Smooth muscle cell (in vitro differentiated cells): ENCODE data around the gene SLC52A1. TPM values are rescaled to one million over a fixed set of nuclear protein-coding genes. Genes with fewer than 3 reads are reported as not detected.

Experiments used
- DNase-seq: peaks from one replicate; lab custom pipeline; 2025; ENCODE audit not compliant: unreplicated experiment; lab: John Stamatoyannopoulos, UW
- H2AFZ ChIP-seq: fragments of 200-600 bp; sonication (generic); 2 replicates; pipeline ENCODE4 v1.6.0; 2016; ENCODE audit warnings: antibody characterized with exemption, low read depth, mild to moderate bottlenecking
- H3F3A ChIP-seq: fragments of 200-600 bp; sonication (generic); 2 replicates; pipeline ENCODE4 v1.6.0; 2017; ENCODE audit warnings: antibody characterized with exemption, low read depth
- H3K27ac ChIP-seq: fragments of 200-600 bp; sonication (generic); 2 replicates; pipeline ENCODE4 v1.5.1; 2016; ENCODE audit warnings: low read depth, mild to moderate bottlenecking
- H3K27me3 ChIP-seq: fragments of 200-600 bp; sonication (generic); 2 replicates; pipeline ENCODE4 v1.6.1; 2016; ENCODE audit warnings: low read depth, mild to moderate bottlenecking
- H3K36me3 ChIP-seq: fragments of 200-600 bp; sonication (generic); 2 replicates; pipeline ENCODE4 v1.5.1; 2016; ENCODE audit warnings: low read depth
- H3K4me1 ChIP-seq: fragments of 200-600 bp; sonication (generic); 2 replicates; pipeline ENCODE4 v1.5.1; 2016; ENCODE audit warnings: low read depth
- H3K4me2 ChIP-seq: fragments of 200-600 bp; sonication (generic); 2 replicates; pipeline ENCODE4 v1.6.0; 2016; ENCODE audit warnings: mild to moderate bottlenecking
- H3K4me3 ChIP-seq: fragments of 200-600 bp; sonication (generic); 2 replicates; pipeline ENCODE4 v1.5.1; 2016; ENCODE audit warnings: mild to moderate bottlenecking
- H3K79me2 ChIP-seq: fragments of 200-600 bp; sonication (generic); 2 replicates; pipeline ENCODE4 v1.6.0; 2016; ENCODE audit warnings: low read depth, mild to moderate bottlenecking
- H3K9ac ChIP-seq: fragments of 200-600 bp; sonication (generic); 2 replicates; pipeline ENCODE4 v1.6.0; 2016; ENCODE audit warnings: low read depth
- H3K9me3 ChIP-seq: fragments of 200-600 bp; sonication (generic); replicated peaks from 2 replicates; pipeline ENCODE4 v1.5.1; 2016; ENCODE audit warnings: low read depth
- H4K20me1 ChIP-seq: fragments of 200-600 bp; sonication (generic); 2 replicates; pipeline ENCODE4 v1.6.0; 2016; ENCODE audit warnings: low read depth
- WGBS: methylation state at CpG from one replicate; pipeline ENCODE4 v1.1.7; 2016; ENCODE audit warnings: low lambda C conversion rate; 5-methylcytosine and 5-hydroxymethylcytosine counted together
- polyA plus RNA-seq: library from polyadenylated mRNA; unstranded; fragments of >200 nt; fragmentation: Nextera tagmentation; extraction: Ambion mirVana; gene quantifications from 2 replicates; pipeline ENCODE4 v1.2.1, GENCODE V29; 2016
- total RNA-seq: library from RNA; depleted of rRNA; stranded (reverse); fragments of >200 nt; gene quantifications from 2 replicates; pipeline ENCODE4 v1.2.3, GENCODE V29; 2014
- TF ChIP-seq, protein P1 (sequence below): fragments of 200-600 bp; sonication (generic); IDR thresholded peaks from 2 replicates; pipeline ENCODE4 v1.5.1; 2017; ENCODE audit warnings: borderline replicate concordance, mild to moderate bottlenecking, antibody characterized with exemption; ENCODE audit not compliant: insufficient read depth, poor library complexity, severe bottlenecking

The SLC52A1 gene
- total and polyA plus RNA-seq, 2 experiments from 2014 or later: 0.31 to 1.7 TPM

DNA sequence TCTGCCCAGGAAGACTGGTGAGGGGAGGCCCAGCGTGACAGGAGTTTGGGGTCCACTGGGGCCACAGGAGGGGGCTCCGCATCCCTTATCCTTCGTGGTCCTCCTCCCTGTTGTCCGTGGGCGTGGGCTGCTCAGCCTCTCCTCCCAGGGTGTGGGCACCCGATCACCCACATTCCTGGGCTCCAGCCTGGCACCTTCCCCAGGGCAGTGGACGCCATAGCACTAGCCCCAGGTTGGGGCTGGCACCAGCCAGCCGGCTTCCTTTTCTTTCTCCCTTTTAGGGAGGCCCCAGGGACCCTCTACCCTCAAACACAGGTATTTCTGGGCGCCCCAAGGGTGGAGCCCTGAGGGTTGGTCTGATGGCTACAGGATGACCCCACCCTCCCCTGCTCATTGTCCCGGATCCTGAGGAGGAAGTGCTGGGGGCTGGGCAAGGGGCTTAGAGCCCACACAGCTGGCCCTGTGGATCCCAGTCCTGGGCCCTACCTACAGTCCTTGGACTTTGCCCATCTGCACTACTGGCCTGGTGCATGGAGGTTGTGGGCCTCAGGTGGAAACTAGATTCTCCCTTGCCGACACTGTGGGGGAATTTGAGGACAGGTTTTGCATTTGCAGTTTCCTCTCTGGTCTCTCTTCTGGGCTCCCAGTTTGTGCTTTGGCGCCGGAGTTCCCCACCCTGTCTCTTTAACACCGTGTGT is 36.3 kb downstream of the SLC52A1 start:
- H4K20me1 ChIP-seq: peaks cover 21% of the 10 kb centered on the region
- peaks cover 16% of the 10 kb centered on the region for H3K79me2 ChIP-seq
- no peaks in the 10 kb centered on the region for H3K36me3 ChIP-seq
- no peak for DNase-seq
- 24% methylated on average over 14 of the region's 14 CpGs for WGBS
- H3K4me2 ChIP-seq: peak overlapping the region; percentile 88
- TF ChIP-seq, protein P1, sequence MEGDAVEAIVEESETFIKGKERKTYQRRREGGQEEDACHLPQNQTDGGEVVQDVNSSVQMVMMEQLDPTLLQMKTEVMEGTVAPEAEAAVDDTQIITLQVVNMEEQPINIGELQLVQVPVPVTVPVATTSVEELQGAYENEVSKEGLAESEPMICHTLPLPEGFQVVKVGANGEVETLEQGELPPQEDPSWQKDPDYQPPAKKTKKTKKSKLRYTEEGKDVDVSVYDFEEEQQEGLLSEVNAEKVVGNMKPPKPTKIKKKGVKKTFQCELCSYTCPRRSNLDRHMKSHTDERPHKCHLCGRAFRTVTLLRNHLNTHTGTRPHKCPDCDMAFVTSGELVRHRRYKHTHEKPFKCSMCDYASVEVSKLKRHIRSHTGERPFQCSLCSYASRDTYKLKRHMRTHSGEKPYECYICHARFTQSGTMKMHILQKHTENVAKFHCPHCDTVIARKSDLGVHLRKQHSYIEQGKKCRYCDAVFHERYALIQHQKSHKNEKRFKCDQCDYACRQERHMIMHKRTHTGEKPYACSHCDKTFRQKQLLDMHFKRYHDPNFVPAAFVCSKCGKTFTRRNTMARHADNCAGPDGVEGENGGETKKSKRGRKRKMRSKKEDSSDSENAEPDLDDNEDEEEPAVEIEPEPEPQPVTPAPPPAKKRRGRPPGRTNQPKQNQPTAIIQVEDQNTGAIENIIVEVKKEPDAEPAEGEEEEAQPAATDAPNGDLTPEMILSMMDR: no peak
- H3K27ac ChIP-seq: no peak overlapping the region
- H2AFZ ChIP-seq: no peak overlapping the region
- no peaks in the 10 kb centered on the region for H3F3A ChIP-seq
- H3K9ac ChIP-seq: peak overlapping the region; percentile 77
- peaks cover 13% of the 10 kb centered on the region for H3K4me1 ChIP-seq
- H3K4me3 ChIP-seq: peak overlapping the region; percentile 98
- H3K9me3 ChIP-seq: no peaks in the 10 kb centered on the region
- no peaks in the 10 kb centered on the region for H3K27me3 ChIP-seq

DNA sequence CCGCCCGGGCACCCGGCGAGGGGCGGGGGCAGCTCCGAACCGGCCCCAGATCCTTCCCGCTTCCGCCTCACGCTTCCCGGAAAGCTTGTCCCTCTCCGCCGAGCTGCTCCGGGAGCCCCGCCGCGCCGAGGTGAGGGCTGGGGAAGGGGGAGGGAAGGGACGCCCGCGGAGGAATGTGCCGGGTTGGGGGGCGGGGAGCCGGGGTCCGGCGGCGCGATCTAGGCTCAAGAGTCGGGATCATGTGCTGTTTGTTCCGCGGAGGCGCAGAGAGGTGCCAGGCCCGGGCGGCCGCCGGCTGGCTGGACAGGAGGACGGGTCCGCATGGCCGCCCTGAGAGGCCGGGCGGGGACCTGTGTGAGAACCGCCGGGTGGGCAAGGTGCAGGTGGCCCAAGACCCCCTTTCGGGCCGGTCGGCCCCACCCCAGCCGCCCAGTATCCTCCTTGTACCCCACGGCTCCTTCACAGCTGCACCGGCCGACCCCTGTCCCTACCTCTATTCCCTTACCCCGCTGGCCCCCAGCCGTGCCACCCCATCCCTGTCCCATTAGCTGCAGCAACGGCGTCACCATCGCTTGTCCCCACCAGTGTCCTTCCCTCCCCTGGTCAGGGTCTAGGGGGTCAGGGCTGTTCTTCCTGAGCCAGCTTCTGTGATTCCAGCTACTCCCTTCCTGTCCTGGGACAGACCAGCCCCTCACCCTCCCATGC is 37.0 kb downstream of the SLC52A1 start:
- Histone ChIP-seq H3F3A (no peaks in the 10 kb centered on the region), H4K20me1 (peaks cover 21% of the 10 kb centered on the region), H3K4me2 (peak overlapping the region; percentile 88), H3K79me2 (peaks cover 16% of the 10 kb centered on the region), H2AFZ (peak overlapping the region; percentile 86), H3K4me3 (peak overlapping the region; percentile 98), H3K4me1 (peaks cover 13% of the 10 kb centered on the region), H3K27me3 (no peaks in the 10 kb centered on the region), H3K36me3 (no peaks in the 10 kb centered on the region), H3K9ac (peak overlapping the region; percentile 77), H3K27ac (no peak overlapping the region), H3K9me3 (no peaks in the 10 kb centered on the region)
- WGBS: 3% methylated on average over 20 of the region's 55 CpGs
- DNase-seq: peak; percentile 40
- TF ChIP-seq, protein P1: no peak

DNA sequence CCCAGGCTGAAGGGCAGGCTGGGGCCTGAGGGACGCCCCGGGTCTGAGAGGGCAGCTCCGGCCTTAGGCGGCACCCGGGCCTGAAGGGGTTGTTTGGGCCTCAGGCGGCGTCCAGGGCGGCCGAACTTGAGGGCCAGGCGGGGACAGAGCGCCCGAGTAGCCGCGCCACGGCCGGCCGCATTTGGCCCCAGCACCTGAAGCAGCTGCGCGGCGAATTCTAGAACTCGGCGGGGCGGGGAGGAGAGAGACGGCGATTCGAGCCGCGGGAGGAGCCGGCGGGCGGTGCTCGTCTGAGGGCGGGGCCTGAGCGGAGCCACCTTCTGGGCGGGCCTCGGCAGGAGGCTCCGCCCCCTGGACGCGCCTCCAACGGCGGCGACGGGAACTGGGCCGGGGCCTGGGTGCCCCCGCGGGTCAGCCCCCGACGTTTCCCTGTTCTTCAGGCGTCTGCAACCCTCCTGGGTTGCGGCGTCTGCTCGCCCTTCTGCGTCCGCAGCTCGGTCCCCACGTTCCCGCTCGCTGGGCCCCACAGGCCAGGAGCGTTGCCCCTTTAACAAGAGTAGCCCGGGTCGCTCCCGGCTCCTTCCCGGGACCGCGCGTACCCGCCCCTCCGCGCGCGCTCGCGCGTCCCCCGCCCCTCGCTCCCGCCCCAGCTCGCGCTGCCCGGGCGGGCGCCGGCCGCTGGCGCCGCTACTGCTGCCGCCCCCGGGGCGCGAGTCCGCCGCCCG is 37.8 kb downstream of the SLC52A1 start, which contains the start of the genes INCA1 and KIF1C:
INCA1 (minus strand) TSS at position 221 of the 725 bp plus-strand sequence. CDS start 3,085 bp downstream, outside the sequence.
KIF1C (plus strand) TSS at position 649 of the 725 bp plus-strand sequence. CDS start 2,297 bp downstream, outside the sequence.
- Histone ChIP-seq H3K4me1 (peaks cover 13% of the 10 kb centered on the region), H3K79me2 (peaks cover 16% of the 10 kb centered on the region), H3K9me3 (no peaks in the 10 kb centered on the region), H3K4me2 (peak within 1 kb of the TSS; percentile 88), H3K4me3 (peak within 1 kb of the TSS; percentile 98), H3F3A (no peaks in the 10 kb centered on the region), H3K9ac (peak within 1 kb of the TSS; percentile 77), H4K20me1 (peaks cover 21% of the 10 kb centered on the region), H2AFZ (peak within 1 kb of the TSS; percentile 86), H3K36me3 (no peaks in the 10 kb centered on the region), H3K27ac (peak within 1 kb of the TSS; percentile 60), H3K27me3 (no peaks in the 10 kb centered on the region)
- peak; percentile 73 for DNase-seq
- TF ChIP-seq, protein P1: no peak
- WGBS: 1% methylated on average over 41 of the region's 93 CpGs
